Small intestine (tissue), 7 donors: ENCODE data around the gene PARP6. TPM values are rescaled to one million over a fixed set of nuclear protein-coding genes. Genes with fewer than 3 reads are reported as not detected.

Experiments
- DNase-seq, 2 donors: peaks; one replicate each; pipeline versions ENCODE4 v3.0.0 to v3.0.0-alpha.2; 2013
- FAIRE-seq: peaks from 2 replicates; lab custom pipeline; 2012; peaks lifted over from hg19 to GRCh38; lab: Jason Lieb, UNC
- H3K27ac ChIP-seq, 3 donors: one replicate each; pipeline ENCODE4 v1.5.1; 2013; ENCODE audit warnings: low read length in 2 of 3, mild to moderate bottlenecking in 2 of 3, control low read depth in 1 of 3, inconsistent platforms in 1 of 3, low read depth in 1 of 3, moderate library complexity in 1 of 3
- H3K27me3 ChIP-seq, 3 donors: one replicate each; pipeline ENCODE4 v1.6.1; 2013; ENCODE audit warnings: low read length in 3 of 3, inconsistent platforms in 1 of 3; ENCODE audit not compliant: control insufficient read depth in 3 of 3, insufficient read depth in 3 of 3
- H3K36me3 ChIP-seq, 3 donors: one replicate each; pipeline ENCODE4 v1.6.1; 2013; ENCODE audit warnings: low read length in 3 of 3, inconsistent platforms in 1 of 3, low read depth in 1 of 3, mild to moderate bottlenecking in 1 of 3, moderate library complexity in 1 of 3; ENCODE audit not compliant: control insufficient read depth in 3 of 3, insufficient read depth in 2 of 3
- H3K4me1 ChIP-seq, 3 donors: one replicate each; pipeline ENCODE4 v1.6.1; 2013; ENCODE audit warnings: low read length in 2 of 3, inconsistent platforms in 1 of 3, low read depth in 1 of 3, mild to moderate bottlenecking in 1 of 3, moderate library complexity in 1 of 3; ENCODE audit not compliant: control insufficient read depth in 3 of 3, insufficient read depth in 2 of 3
- H3K4me3 ChIP-seq, 3 donors: one replicate each; pipeline ENCODE4 v1.5.1; 2013; ENCODE audit warnings: low read length in 3 of 3, control low read depth in 1 of 3, inconsistent platforms in 1 of 3, low read depth in 1 of 3, mild to moderate bottlenecking in 1 of 3, moderate library complexity in 1 of 3
- H3K9me3 ChIP-seq, 2 donors: one replicate each; pipeline ENCODE4 v1.6.1; 2013; ENCODE audit warnings: low read depth in 1 of 2, low read length in 1 of 2; ENCODE audit not compliant: control insufficient read depth in 2 of 2, insufficient read depth in 1 of 2
- WGBS, 3 donors: extraction: QIAGEN DNeasy Blood & Tissue Kit; methylation state at CpG; one replicate each; pipeline ENCODE4 v1.1.7; 2013; 5-methylcytosine and 5-hydroxymethylcytosine counted together
- polyA plus RNA-seq, 4 donors: library from polyadenylated mRNA; stranded (reverse) in 3 of 4; unstranded in 1 of 4; fragments of 200-250 nt in 3 of 4; fragments of 120-200 nt in 1 of 4; gene quantifications; one replicate each; pipeline versions ENCODE4 v1.2.1 to v1.2.3, GENCODE V29; 2013
- donor health status: healthy with polysubstance abuse.
- donor health status: control.
- donor health status: control.
- donor health status: Bipolar disorder and iron deficiency.
- donor health status: healthy.

Gene PARP6
- polyA plus RNA-seq, 4 donors, result 22.7 to 81.2 (median 69.2) TPM

- DNase-seq (no peak), FAIRE-seq (no peak)
- no peaks in the 10 kb centered on the region for H3K27me3 ChIP-seq
- H3K4me1 ChIP-seq, result peaks cover 0 to 2% (median 0%) of the 10 kb centered on the region in 3 donors
- no peak overlapping the region for H3K4me3 ChIP-seq
- no peaks in the 10 kb centered on the region for H3K9me3 ChIP-seq
- peaks cover 7 to 30% (median 7%) of the 10 kb centered on the region in 3 donors for H3K36me3 ChIP-seq
- WGBS, 3 donors, result 63 to 83% (median 81%) methylated on average over 2 of the region's 2 CpGs
- no peak overlapping the region for H3K27ac ChIP-seq
These were observed 29.5 kb downstream of the PARP6 start for GRCh38 chr15:72242775-72243370.

- FAIRE-seq (no peak), DNase-seq (peak in 1 of 2 donors; percentile 43)
- Histone ChIP-seq H3K9me3 (no peaks in the 10 kb centered on the region), H3K27me3 (no peaks in the 10 kb centered on the region), H3K27ac (no peak overlapping the region), H3K4me3 (no peak overlapping the region), H3K36me3 (peaks cover 7 to 18% (median 7%) of the 10 kb centered on the region in 3 donors), H3K4me1 (peaks cover 0 to 12% (median 2%) of the 10 kb centered on the region in 3 donors)
These were observed 32.7 kb downstream of the PARP6 start for GRCh38 chr15:72239652-72240051.

- peaks cover 7 to 17% (median 7%) of the 10 kb centered on the region in 3 donors for H3K36me3 ChIP-seq
- peaks cover 0 to 12% (median 2%) of the 10 kb centered on the region in 3 donors for H3K4me1 ChIP-seq
- no peak overlapping the region for H3K4me3 ChIP-seq
- H3K9me3 ChIP-seq, result no peaks in the 10 kb centered on the region
- no peak overlapping the region for H3K27ac ChIP-seq
- no peaks in the 10 kb centered on the region for H3K27me3 ChIP-seq
- 98 to 100% (median 98%) methylated on average over 3 of the region's 3 CpGs for WGBS, 3 donors
- DNase-seq, result no peak
- FAIRE-seq, result no peak
These were observed 33.8 kb downstream of the PARP6 start for GRCh38 chr15:72238586-72238985.

- peak overlapping the region in 1 of 3 donors; percentile 55 for H3K27ac ChIP-seq
- WGBS, 3 donors, result 96 to 100% (median 96%) methylated on average over 1 of the region's 1 CpG
- no peaks in the 10 kb centered on the region for H3K9me3 ChIP-seq
- H3K4me3 ChIP-seq, result no peak overlapping the region
- no peaks in the 10 kb centered on the region for H3K27me3 ChIP-seq
- H3K4me1 ChIP-seq, result peaks cover 0 to 12% (median 2%) of the 10 kb centered on the region in 3 donors
- peaks cover 7 to 17% (median 7%) of the 10 kb centered on the region in 3 donors for H3K36me3 ChIP-seq
- FAIRE-seq (no peak), DNase-seq (no peak)
These were observed 34.5 kb downstream of the PARP6 start for GRCh38 chr15:72237853-72238224.

- Histone ChIP-seq H3K4me3 (no peak overlapping the region), H3K27ac (peak overlapping the region in 1 of 3 donors; percentile 81), H3K36me3 (peaks cover 6 to 15% (median 6%) of the 10 kb centered on the region in 3 donors), H3K4me1 (peaks cover 2 to 12% (median 5%) of the 10 kb centered on the region in 3 donors), H3K9me3 (no peaks in the 10 kb centered on the region), H3K27me3 (no peaks in the 10 kb centered on the region)
- WGBS, 3 donors, result 23 to 32% (median 25%) methylated on average over 3 of the region's 3 CpGs
- peak in 1 of 2 donors; percentile 77 for DNase-seq
- no peak for FAIRE-seq
These were observed 35.1 kb downstream of the PARP6 start for GRCh38 chr15:72237029-72237852.

GRCh38 chr15:72236381-72237003 lies 35.9 kb downstream of the PARP6 start:
- H3K27ac ChIP-seq, result peak overlapping the region in 1 of 3 donors; percentile 81

GRCh38 chr15:72235298-72235697 lies 37.1 kb downstream of the PARP6 start:
- WGBS, 3 donors, result 91 to 95% (median 92%) methylated on average over 4 of the region's 4 CpGs
- Histone ChIP-seq H3K4me1 (peaks cover 2 to 12% (median 7%) of the 10 kb centered on the region in 3 donors), H3K36me3 (peaks cover 0 to 2% (median under 1%) of the 10 kb centered on the region in 3 donors), H3K4me3 (no peak overlapping the region), H3K27me3 (no peaks in the 10 kb centered on the region), H3K9me3 (no peaks in the 10 kb centered on the region), H3K27ac (no peak overlapping the region)
- DNase-seq (no peak), FAIRE-seq (no peak)

More at GRCh38 chr15:72236381-72237003, 35.9 kb downstream of the PARP6 start:
- H3K36me3 ChIP-seq, result peaks cover under 1 to 8% (median 5%) of the 10 kb centered on the region in 3 donors
- FAIRE-seq (no peak), DNase-seq (no peak)
- 90 to 95% (median 93%) methylated on average over 2 of the region's 2 CpGs for WGBS, 3 donors
- H3K4me1 ChIP-seq, result peaks cover 2 to 12% (median 7%) of the 10 kb centered on the region in 3 donors
- H3K27me3 ChIP-seq, result no peaks in the 10 kb centered on the region
- no peaks in the 10 kb centered on the region for H3K9me3 ChIP-seq
- no peak overlapping the region for H3K4me3 ChIP-seq

- FAIRE-seq (no peak), DNase-seq (no peak)
- H3K27ac ChIP-seq, result no peak overlapping the region
- H3K27me3 ChIP-seq, result no peaks in the 10 kb centered on the region
- H3K36me3 ChIP-seq, result no peaks in the 10 kb centered on the region
- H3K4me3 ChIP-seq, result no peak overlapping the region
- no peaks in the 10 kb centered on the region for H3K9me3 ChIP-seq
- peaks cover 3 to 15% (median 12%) of the 10 kb centered on the region in 3 donors for H3K4me1 ChIP-seq
- 96 to 98% (median 96%) methylated on average over 6 of the region's 6 CpGs for WGBS, 3 donors
These were observed 38.6 kb downstream of the PARP6 start for GRCh38 chr15:72233769-72234168.
